ENCODE results near the gene CLASP1. TPM values are rescaled to one million over a fixed set of nuclear protein-coding genes. Genes with fewer than 3 reads are reported as not detected.

Gene CLASP1
- total and polyA plus RNA-seq, 2 of the 8 experiments (the other 6 are each of a cell fraction or from before 2014, with no cell fraction given), result 7.3 to 53.9 TPM

GRCh38 chr2:121446647-121447241 lies 202.5 kb downstream of the CLASP1 start (continued):
- no peak for TF ChIP-seq NRF1 (IDR thresholded peaks at IDR 0.05; ENCODE audit: low read depth, low read length)
- TF ChIP-seq RBBP5 (IDR thresholded peaks at IDR 0.05; ENCODE audit: borderline replicate concordance, low read depth, low read length), result no peak

Data from H1 (cell line).